ENCODE data around the gene FAM20C.

- TF ChIP-seq CTCF (conservative IDR thresholded peaks at IDR 0.05; ENCODE audit: low read depth, low read length) (no peak), EZH2 (IDR thresholded peaks at IDR 0.05; ENCODE audit: low read length, unreplicated experiment) (no peak)
Measured at GRCh38 chr7:149791-150636, 42.4 kb upstream of the FAM20C start.

Measured in PC-3 (cell line).